Measurements from ENCODE around the gene ELAC2. TPM values are rescaled to one million over a fixed set of nuclear protein-coding genes. Genes with fewer than 3 reads are reported as not detected.

Gene ELAC2
- total and polyA plus RNA-seq, 2 donors (not counting 1 experiment from before 2014, with no cell fraction given) = 58.1 to 79.4 TPM

DNA sequence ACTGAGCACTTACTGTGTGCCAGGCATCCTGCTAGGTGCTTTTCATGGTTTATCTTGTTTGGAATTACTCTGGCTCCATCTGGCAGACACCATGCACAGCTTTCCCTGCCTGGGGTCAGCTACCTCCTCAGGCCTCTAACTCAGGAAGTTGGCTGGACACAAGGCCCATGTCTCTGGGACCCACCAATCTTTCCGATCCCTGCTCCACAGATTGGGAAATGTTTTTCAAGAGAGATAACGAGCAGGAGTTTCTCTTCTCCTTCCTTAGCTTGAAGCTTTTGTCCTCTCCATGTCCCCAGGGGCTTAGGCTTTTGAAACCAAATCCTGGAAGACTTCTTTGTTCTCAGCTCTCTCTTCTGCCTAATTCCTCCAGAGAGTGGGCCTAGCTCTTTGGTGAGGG is 11.5 kb upstream of the ELAC2 start:
- ChIA-PET POLR2A (no interaction called here), CTCF (interaction anchor here (0.8 to 8.3 kb wide), 10 partner anchors 11 to 1898 kb away, joined by 3 to 180 read pairs (median 10); partner anchors contain the start of gene ELAC2)
- no peak for DNase-seq
- Mint-ChIP-seq H3K4me1 (peaks cover 12% of the 10 kb centered on the region), H3K4me3 (no peak overlapping the region), H3K27me3 (peaks cover 12% of the 10 kb centered on the region), H3K27ac (no peak overlapping the region), H3K9me3 (ENCODE audit: insufficient read depth) (no peaks in the 10 kb centered on the region)
- H3K9me3 ChIP-seq (ENCODE audit: control extremely low read depth in 1 of 3, control insufficient read depth in 2 of 3, insufficient read depth in 1 of 3, low read length in 2 of 3) = no peaks in the 10 kb centered on the region
- TF ChIP-seq, protein P1, sequence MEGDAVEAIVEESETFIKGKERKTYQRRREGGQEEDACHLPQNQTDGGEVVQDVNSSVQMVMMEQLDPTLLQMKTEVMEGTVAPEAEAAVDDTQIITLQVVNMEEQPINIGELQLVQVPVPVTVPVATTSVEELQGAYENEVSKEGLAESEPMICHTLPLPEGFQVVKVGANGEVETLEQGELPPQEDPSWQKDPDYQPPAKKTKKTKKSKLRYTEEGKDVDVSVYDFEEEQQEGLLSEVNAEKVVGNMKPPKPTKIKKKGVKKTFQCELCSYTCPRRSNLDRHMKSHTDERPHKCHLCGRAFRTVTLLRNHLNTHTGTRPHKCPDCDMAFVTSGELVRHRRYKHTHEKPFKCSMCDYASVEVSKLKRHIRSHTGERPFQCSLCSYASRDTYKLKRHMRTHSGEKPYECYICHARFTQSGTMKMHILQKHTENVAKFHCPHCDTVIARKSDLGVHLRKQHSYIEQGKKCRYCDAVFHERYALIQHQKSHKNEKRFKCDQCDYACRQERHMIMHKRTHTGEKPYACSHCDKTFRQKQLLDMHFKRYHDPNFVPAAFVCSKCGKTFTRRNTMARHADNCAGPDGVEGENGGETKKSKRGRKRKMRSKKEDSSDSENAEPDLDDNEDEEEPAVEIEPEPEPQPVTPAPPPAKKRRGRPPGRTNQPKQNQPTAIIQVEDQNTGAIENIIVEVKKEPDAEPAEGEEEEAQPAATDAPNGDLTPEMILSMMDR (IDR thresholded peaks at IDR 0.05) = no peak
- no peak for TF ChIP-seq EZH2 (IDR thresholded peaks at IDR 0.05; ENCODE audit: borderline replicate concordance, insufficient read depth, low read depth, low read length, poor library complexity, severe bottlenecking)
- H3K4me3 ChIP-seq (ENCODE audit: control extremely low read depth in 1 of 5, extremely low read depth in 1 of 5, insufficient read depth in 1 of 5, low read depth in 2 of 5, low read length in 4 of 5) = no peak overlapping the region
- H4K20me1 ChIP-seq (ENCODE audit: control insufficient read depth, insufficient read depth, low read length, poor library complexity, severe bottlenecking) = no peaks in the 10 kb centered on the region
- H3K27ac ChIP-seq (ENCODE audit: low read length in 2 of 2) = no peak overlapping the region
- H2AFZ ChIP-seq (ENCODE audit: insufficient read depth, low read depth, low read length, poor library complexity, severe bottlenecking) = no peak overlapping the region
- peaks cover 0 to 4% (median 1%) of the 10 kb centered on the region in 4 experiments for H3K27me3 ChIP-seq (replicated peaks in 1 of 4; ENCODE audit: control extremely low read depth in 1 of 4, control insufficient read depth in 3 of 4, insufficient read depth in 4 of 4, low read length in 3 of 4)
- H3K4me2 ChIP-seq (replicated peaks; ENCODE audit: low read depth, low read length, poor library complexity, severe bottlenecking) = no peak overlapping the region
- H3K9ac ChIP-seq (ENCODE audit: low read length) = no peak overlapping the region
- intact Hi-C loops (cut with micrococcal nuclease) = no loop called here
- H3K79me2 ChIP-seq (ENCODE audit: control insufficient read depth, insufficient read depth, low read length) = no peaks in the 10 kb centered on the region
- no peaks in the 10 kb centered on the region for H3K36me3 ChIP-seq (replicated peaks in 1 of 2; ENCODE audit: control extremely low read depth in 1 of 2, control insufficient read depth in 1 of 2, extremely low read depth in 1 of 2, insufficient read depth in 2 of 2, low read length in 1 of 2)
- no CpG with 5 or more reads among the region's 2 CpGs for WGBS (ENCODE audit: insufficient coverage)
- ATAC-seq (ENCODE audit: low read depth) = no peak
- H3K4me1 ChIP-seq (ENCODE audit: control insufficient read depth in 2 of 2, insufficient read depth in 2 of 2, low read length in 2 of 2) = peaks cover 5% of the 10 kb centered on the region in 2 donors

GRCh38 chr17:13027246-13027645 is 9.4 kb upstream of the ELAC2 start:
- Histone ChIP-seq H3K79me2 (ENCODE audit: control insufficient read depth, insufficient read depth, low read length) (no peaks in the 10 kb centered on the region), H3K9me3 (ENCODE audit: control extremely low read depth in 1 of 3, control insufficient read depth in 2 of 3, insufficient read depth in 1 of 3, low read length in 2 of 3) (no peaks in the 10 kb centered on the region), H3K36me3 (replicated peaks in 1 of 2; ENCODE audit: control extremely low read depth in 1 of 2, control insufficient read depth in 1 of 2, extremely low read depth in 1 of 2, insufficient read depth in 2 of 2, low read length in 1 of 2) (no peaks in the 10 kb centered on the region), H3K27ac (ENCODE audit: low read length in 2 of 2) (no peak overlapping the region), H3K9ac (ENCODE audit: low read length) (no peak overlapping the region), H3K4me2 (replicated peaks; ENCODE audit: low read depth, low read length, poor library complexity, severe bottlenecking) (no peak overlapping the region), H4K20me1 (ENCODE audit: control insufficient read depth, insufficient read depth, low read length, poor library complexity, severe bottlenecking) (no peaks in the 10 kb centered on the region), H3K4me3 (ENCODE audit: control extremely low read depth in 1 of 5, extremely low read depth in 1 of 5, insufficient read depth in 1 of 5, low read depth in 2 of 5, low read length in 4 of 5) (no peak overlapping the region), H3K27me3 (replicated peaks in 1 of 4; ENCODE audit: control extremely low read depth in 1 of 4, control insufficient read depth in 3 of 4, insufficient read depth in 4 of 4, low read length in 3 of 4) (peaks cover 0 to 4% (median 1%) of the 10 kb centered on the region in 4 experiments), H3K4me1 (ENCODE audit: control insufficient read depth in 2 of 2, insufficient read depth in 2 of 2, low read length in 2 of 2) (peaks cover 7 to 8% of the 10 kb centered on the region in 2 donors), H2AFZ (ENCODE audit: insufficient read depth, low read depth, low read length, poor library complexity, severe bottlenecking) (no peak overlapping the region)
- Mint-ChIP-seq H3K27me3 (peaks cover 14% of the 10 kb centered on the region), H3K4me1 (peaks cover 14% of the 10 kb centered on the region), H3K27ac (no peak overlapping the region), H3K9me3 (ENCODE audit: insufficient read depth) (no peaks in the 10 kb centered on the region), H3K4me3 (no peak overlapping the region)
- TF ChIP-seq, protein P1 (IDR thresholded peaks at IDR 0.05) = no peak
- TF ChIP-seq EZH2 (IDR thresholded peaks at IDR 0.05; ENCODE audit: borderline replicate concordance, insufficient read depth, low read depth, low read length, poor library complexity, severe bottlenecking) = no peak
- CTCF ChIA-PET = interaction anchor here (0.7 to 8.3 kb wide), 2 partner anchors 10 to 15 kb away, joined by 3 to 180 read pairs; partner anchors contain the start of gene ELAC2
- POLR2A ChIA-PET = no interaction called here
- DNase-seq (no peak), ATAC-seq (ENCODE audit: low read depth) (no peak)
- intact Hi-C loops (cut with micrococcal nuclease) = no loop called here
- WGBS (ENCODE audit: insufficient coverage) = 85% methylated on average over 5 of the region's 5 CpGs

Data from B cell (primary cell).